Measurements from ENCODE around the gene ENOX2.

- no peak for TF ChIP-seq BHLHE40 (IDR thresholded peaks at IDR 0.05; ENCODE audit: borderline replicate concordance)
- no peak for TF ChIP-seq L3MBTL2 (conservative IDR thresholded peaks at IDR 0.05)
- TF ChIP-seq FOXM1 (IDR thresholded peaks at IDR 0.05; ENCODE audit: borderline replicate concordance), result no peak
- no peak for TF ChIP-seq TARDBP (IDR thresholded peaks at IDR 0.05)
These were observed 24.4 kb downstream of the ENOX2 start for GRCh38 chrX:130878350-130879341.

All from HEK293T (cell line).